Effector CD4-positive, alpha-beta T cell (primary cell): ENCODE results near the gene M1AP.
"Not testable (repeated sequence)": the region's sequence is repeated elsewhere in the genome, so short reads cannot be mapped to it uniquely, and the experiment has no call there.

ENCODE experiments used
- DNase-seq: peaks from one replicate; pipeline ENCODE4 v3.0.0-alpha.2; 2020

The M1AP gene

DNA sequence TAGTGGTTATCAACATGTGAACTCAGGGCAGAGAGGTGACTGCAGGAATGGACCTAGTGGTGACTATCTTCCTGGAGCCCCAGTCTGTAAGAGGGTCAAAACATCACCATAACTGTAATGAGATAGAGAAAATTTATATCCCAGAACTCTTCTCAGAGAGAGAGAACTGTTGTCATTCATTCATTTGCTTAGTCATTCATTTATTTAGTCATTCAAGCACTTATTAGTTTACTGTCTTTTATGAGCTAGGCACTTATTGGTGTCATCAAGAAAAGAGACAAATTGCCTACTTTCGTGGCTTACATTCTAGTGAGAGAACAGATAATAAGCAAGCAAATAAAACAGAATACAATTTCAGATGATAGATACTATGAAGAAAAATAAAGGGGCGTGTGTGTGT lies 59.5 kb downstream of the M1AP start:
- no peak for DNase-seq

DNA sequence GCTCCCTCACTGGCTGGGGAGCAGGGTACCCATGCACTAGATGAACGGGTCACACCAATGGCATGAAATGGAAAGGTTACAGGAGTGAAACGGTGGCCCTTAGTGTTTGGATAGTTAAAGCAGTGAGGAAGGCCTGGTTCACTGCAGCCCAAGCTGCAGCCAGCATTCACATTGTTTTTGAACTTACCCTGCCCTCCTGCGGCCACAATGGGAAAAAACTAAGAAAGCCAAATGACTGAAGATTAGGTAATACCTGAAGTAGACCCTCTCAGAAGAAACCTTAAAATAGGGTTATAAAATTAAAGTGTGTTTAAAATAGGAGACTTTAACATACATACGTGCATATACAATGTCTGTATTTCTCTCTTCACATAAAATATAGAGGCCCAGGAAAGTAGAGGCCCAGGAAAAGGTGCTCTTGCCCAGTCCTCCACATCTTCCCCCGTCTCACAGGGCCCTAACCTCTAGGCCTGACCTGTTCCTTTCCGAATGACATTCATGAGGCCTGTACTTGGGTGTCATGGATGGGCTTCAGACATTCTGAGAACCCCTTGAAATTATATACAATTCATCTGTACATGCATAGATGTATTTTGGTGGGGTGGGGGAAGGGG lies 60.4 kb downstream of the M1AP start:
- peak; percentile 43 for DNase-seq

DNA sequence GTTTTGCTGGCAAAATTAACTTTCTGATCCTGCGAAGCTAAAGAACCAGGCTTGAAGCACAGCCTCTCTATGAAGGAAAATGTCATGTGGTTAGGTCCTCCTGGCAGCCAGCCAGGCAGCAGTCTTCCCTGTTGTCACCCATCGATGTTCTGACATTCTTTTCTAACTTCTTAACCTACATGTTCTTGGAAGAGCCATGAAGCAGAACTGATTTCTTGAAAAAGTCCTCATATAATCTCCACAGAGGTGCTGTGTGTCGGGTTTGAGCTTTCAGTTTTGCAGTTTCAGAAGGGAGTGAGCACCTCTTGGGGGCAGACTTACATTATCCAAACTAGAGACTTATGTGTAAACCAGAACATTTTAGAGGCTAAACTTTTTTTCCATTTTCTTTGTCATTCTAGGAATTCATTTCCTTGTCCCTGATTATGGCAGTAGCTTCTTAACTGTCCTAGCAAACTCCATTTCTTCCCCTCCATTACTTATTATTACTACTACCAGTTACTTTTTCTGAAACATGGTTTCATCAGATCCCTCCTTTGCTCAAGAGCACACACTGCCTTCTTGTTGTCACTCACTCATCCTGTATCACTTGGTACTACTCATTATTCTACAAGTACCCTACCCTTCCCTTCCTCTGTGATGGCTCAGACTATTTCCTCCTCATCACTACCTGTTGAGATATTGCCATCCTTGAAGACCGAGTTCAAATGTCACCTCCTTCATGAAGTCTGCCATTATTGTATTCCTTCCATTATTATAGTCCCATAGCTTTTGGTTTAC lies 62.5 kb downstream of the M1AP start:
- no peak for DNase-seq

DNA sequence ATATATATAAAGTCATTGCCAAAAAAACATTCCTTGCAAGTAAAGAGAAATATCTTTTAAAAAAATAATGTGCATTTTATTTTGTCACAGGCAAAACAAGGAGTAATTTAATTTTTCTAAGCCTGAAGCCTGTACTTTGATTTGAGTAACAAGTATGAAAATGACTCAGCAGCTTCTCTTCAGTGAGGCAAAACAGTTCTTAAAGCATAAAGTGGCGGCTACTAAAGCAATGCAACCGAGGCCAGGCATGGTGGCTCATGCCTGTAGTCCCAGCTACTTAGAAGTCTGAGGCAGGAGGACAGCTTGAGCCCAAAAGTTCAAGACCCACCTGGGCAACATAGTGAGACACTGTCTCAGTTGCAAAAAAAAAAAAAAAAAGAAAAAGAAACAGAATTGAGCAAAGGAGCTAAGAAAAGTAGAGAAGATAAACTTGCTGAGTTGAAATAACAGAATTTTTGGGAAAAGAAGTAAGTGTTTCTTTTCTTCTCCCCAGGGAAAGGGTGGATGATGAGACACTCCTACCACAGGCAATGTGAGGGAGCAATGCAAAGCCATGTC lies 64.0 kb downstream of the M1AP start:
- no peak for DNase-seq

DNA sequence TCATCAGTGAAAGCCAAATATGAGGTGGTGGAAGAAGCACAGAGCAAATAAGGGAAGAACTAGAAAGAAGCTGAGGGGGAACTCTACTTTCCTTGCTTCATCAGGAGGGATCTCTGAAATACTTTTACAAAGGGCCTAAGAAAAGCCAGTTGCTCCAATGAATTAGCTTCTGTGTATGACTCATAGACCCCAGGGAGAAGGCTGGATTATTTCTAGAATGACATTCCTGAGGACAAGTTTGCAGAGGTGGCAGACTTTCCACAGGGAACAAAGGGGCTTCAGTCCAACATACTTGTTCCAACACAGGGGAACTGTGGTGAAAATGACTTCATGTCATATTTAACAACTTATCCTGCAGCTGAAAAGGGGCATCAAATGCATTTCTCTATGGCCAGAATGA lies 64.6 kb downstream of the M1AP start:
- DNase-seq: no peak

DNA sequence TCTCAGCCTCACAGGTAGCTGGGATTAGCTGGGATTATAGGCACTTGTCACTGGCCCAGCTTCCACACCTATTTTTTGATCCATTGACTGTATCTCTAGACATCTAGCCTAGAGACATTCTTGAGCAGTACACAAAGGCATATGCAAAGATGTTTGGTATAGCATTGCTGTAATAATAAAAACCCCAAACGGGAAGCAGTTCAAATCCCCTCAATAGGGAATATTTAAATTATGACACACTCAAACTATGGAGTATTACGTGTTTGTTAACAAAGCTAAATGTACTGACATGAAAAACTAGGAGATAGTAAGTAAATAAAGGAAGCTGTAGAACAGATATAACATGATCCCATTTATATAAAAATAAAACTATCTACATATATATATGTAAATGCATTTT lies 65.9 kb downstream of the M1AP start:
- no peak for DNase-seq

DNA sequence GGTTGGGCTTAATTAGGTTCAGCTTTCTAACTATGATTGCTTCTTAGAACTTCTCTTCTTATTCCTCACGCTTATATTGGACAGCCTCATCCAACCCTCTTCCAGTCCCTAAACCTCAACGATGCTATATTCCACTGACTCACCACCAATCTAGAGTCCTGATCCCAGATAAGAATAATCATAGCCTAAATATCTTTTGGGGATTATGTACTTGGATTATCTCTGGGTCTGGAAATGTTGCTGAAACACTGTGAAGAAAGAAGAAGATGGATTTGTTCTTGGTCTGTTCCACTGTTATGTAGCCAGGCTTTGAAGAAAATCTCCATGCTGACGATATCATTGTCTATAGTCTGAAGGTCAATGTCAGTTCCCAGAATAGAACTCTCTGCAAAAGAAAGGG lies 66.7 kb downstream of the M1AP start:
- DNase-seq: no peak

DNA sequence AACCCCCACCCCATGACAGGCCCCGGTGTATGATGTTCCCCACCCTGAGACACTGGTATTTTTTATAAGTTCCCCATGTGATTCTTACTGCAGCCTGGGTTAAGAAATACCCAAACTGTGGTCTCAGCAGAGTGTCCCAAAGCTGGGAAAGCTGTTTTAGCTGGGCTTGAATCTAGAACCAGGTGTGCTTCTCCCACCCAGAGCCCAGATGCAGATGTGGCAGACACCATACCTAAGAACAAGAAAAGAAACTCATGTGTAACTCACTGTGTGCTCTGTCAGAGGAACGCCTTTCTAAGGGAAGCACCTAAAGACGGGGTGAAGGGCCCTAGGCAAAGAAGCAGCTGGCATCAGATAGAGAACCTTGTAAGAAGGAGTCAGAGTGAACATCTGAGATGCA lies 69.7 kb downstream of the M1AP start:
- DNase-seq: no peak

DNA sequence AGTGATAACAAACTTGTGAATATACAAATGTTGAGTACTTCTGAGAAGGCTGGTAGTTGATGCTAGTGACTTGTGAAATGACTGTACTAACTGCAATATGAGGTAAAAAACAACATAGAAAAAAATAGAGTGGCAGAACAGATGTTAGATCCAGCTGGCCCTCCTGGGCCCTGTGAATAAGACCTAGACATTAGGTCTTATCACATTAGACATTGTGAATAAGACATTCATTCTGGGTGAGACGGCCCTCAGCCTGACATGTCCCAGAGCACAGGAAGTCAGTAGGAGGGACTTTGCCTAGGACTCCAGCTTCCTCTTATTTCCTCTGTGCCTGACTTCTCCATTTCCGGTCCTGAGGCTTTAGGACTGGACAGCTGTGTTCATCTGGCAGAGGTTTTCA lies 70.7 kb downstream of the M1AP start:
- DNase-seq: no peak

DNA sequence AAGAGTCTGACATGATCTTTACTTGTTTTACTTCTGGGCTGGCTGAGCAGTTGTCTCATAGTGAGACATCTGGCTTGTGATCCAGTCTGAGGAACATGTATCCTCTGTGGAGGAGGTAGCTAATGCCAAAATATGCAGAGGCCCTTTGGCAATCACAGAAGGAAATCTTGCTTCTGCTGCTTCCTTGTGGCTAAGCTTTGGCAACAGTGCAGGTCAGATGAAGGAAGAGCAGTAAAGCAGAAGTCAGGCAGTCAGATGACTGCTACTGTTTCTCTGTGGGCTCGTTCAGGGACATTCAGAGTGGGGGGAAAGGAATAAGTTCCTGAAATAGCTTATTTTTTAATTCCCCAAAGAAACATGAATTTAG lies 71.3 kb downstream of the M1AP start:
- no peak for DNase-seq

DNA sequence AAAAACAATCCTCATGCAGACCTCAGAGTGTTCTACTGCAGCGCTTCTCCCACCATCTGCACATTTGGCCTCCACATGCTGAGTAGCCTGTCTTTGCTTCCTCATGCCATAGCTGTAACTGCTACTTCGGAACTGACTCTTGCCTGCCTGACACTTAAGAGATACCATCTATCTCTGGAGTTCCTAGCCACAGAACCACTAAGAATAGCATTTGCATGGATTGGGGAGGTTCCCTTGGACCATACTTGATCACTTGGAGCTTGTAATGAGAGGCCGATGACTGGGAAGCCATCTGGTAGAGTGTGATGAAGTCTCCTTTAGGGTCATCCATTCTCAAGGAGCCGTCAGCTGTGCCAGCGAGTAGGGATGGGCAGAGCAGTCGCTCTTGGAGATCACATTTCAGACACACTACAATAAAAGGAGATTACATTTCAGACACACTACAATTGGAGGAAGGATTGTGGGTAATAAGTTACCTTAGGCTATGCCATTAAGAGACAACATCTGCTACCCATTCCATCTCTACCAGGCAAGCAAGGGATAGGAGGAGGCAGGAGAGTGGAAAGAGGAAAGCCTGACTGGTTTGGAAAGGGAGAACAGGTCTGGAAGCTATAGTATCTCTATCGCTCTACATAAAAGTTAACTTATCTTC lies 71.8 kb downstream of the M1AP start:
- DNase-seq: no peak

DNA sequence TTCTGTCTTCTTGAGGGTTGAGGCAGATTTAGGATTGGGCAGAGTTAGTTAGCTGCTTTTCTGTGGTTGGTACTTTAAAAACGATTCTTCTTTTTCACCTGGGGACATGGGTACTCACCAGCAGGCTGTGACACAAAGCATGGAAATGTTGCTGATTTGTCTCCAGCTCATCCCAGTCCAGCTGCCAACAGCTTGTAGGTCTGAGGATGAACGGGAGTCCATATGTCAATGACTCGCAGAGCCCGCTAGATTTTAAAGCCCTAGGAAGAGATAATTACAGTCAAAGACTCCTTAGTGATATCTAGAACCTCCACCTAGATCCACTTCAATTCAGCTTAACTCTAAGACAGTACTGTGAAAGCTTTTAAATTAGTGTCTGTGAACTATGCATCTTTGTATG lies 72.8 kb downstream of the M1AP start:
- DNase-seq: no peak

DNA sequence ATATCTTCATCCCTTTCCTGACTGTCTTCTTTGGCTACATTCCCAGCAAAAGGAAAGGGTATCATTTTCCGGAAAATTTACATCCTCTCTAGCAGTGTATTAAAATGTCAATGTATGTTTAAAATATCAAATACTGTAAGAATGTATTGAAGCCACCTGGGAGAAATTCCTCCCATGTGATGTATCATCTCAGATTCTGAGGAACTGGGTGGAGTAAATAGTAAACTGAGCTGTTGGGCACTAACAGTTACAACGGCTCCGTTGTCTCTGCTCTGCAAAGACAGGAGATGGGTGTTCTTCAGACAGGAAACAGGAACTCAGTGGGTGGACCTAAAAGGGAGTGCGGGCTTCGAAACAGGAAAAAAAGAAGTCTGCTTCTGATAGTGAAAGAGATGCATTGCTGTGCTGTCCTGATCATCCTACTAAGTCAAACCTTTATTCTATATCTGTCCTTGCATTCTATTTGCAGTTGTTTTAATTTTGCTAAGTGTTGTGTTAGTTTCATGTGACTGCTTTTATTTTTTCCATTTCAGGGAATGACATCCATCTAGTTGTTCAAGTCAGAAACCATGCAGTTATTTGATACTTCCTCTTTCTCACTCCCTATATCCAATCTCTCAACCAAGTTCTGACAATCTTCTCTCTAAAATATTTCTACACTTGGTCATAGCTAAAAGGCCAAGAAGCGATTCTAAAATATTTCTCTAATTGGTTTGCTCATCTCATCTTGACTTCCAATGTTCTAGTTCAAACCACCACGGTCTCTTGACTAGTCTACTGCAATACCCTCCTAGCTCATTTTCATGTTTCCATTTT lies 74.2 kb downstream of the M1AP start:
- no peak for DNase-seq

DNA sequence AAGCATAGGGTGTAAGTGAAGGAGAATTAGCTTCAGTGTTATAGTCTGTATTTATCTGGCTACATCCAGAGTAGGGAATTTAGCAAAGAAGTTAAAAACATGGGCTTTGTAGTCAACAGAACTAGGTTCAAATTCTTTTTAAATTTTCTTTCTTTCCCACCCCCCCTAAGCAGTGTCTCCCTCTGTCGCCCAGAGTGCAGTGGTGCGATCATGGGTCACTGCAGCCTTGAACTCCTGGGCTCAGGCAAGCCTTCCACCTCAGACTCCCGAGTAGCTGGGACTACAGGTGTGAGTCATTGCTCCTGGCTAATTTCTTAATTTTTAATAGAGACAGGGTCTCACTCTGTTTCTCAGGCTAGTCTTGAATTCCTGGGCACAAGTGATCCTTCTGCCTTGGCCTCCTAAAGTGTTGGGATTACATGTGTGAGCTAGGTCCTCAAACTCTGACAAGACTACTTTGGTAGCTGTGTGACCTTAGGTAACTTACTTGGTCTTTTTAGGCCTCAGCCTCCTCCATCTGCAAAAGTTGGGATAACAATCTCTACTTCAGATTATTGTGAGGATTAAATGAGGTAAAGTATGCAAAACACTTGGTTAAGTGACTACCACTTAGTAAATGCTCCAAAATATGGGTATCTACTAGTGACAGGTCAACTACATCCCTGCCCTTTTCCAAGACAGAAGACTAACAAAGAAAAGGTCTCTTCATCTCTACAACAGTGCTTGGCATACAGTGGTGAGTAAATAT lies 75.8 kb downstream of the M1AP start:
- DNase-seq: no peak

DNA sequence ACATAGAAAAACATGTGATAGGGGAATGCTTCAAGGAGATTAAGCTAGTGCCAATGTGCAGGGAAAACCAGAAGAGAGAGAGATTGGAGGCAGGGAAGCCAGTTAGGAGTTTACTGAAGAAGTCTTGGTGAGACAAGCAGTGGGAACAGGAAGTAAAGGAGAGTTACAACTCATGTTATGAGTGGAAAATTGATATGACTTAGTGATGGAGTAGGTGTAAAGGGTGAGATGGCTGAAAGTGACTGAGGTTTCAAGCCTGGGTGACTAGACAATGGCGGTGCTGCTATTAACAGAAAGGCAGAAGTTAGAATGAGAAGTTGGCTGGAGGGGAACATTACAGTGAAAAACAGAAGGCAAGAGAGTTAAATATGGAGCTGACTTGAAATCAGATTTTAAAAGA lies 77.1 kb downstream of the M1AP start:
- no peak for DNase-seq

DNA sequence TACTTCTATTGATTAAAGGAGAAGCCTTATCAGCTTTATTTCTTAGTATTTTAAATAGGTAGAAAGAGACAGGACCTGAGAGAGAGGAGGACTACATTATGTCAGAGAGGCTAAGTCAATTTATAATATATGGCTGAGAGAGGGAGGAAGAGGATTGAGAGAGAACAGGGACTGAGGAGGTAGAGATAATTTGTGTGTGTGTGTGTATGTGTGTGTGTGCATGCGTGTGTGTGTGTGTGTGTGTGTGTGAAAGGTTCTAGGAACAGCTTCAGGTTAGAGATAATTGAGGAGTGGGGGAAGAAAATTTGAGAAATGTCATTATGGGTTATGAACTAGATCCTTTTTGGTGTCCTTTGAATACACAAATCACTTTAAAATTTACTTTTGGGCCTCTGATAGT lies 78.4 kb downstream of the M1AP start:
- DNase-seq: no peak

DNA sequence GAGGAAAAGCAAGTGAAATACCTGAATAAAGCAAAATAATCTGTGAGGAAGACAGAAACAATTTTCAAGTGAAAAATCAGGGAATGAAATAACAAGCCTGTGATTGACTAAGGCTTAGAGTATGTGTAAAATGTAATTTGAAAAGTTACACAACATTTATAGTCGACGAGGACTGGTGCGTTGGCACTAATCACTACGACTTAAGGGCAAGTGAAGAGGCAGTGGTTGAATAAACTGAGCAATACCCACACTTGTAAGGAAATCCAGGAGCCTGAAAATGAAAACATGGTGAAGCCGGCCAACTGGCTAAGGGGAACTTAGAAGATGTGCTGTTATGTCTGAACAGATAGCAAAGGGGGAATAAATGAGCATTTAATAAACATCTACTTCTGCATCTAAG lies 80.2 kb downstream of the M1AP start:
- DNase-seq: no peak

DNA sequence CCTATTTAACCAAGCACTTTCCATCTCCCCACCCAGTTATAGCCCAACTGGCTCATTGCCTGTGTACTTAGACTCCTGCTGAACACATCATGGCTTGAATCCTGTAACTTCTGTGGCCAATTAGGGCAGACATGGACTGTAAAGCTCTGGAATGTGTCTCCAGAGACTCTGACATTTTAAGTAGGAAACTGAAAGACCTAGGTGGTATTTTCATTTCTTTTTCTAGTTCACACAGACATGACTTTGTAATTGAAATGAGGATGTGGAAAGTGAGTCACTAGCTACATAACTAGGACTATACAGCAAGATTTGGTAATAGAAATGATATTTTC lies 81.4 kb downstream of the M1AP start:
- no peak for DNase-seq

DNA sequence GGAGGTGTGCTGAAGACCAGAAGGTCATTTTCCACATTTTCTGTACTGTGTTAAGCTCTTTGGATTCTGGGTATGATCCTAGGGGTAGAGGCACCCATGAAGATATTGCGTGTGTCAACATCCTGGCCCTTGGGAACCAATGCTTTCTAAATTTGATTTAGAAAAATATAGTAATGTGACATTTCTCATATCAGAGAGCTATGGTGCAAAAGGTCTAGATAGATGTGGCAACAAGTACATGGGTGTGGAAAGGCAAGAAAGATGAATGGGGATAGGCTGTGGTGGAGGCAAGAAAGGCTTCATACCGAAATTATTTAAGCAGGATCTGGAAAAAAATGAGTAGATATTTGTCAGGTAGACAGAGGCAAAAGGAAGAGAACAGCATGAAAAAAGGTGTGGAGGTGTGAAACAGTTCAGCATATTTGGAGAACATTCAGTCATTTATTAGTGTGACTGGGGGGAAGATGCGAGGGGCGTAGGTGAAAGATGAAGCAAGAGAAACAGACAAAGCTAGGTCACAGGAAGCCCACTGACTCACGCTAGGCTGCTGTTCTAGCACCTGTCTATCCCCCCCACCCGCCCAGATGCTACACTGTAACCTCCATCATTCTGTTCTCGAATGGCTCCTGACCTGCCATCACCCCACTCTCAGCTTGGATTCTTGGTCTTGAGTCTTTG lies 81.9 kb downstream of the M1AP start:
- DNase-seq: no peak

DNA sequence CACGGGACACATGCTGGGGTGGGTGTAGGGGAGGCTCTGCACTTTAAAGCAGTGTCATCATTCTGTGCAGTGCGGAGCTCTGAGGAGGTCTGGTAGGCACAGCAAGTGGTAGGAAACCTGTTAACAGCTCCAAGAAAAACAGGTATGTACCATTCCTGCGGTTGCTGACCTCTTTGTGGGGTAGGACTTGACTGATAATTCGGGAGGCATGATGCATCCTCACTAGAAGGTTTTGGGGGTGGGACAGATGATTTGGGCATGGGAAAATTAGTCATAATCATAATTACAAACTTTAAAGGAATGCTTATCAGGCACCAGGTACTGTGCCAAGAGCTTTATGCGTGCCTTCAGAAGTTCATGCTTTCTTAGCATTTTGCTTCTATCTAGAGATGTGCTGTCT lies 83.9 kb downstream of the M1AP start:
- DNase-seq: no peak

DNA sequence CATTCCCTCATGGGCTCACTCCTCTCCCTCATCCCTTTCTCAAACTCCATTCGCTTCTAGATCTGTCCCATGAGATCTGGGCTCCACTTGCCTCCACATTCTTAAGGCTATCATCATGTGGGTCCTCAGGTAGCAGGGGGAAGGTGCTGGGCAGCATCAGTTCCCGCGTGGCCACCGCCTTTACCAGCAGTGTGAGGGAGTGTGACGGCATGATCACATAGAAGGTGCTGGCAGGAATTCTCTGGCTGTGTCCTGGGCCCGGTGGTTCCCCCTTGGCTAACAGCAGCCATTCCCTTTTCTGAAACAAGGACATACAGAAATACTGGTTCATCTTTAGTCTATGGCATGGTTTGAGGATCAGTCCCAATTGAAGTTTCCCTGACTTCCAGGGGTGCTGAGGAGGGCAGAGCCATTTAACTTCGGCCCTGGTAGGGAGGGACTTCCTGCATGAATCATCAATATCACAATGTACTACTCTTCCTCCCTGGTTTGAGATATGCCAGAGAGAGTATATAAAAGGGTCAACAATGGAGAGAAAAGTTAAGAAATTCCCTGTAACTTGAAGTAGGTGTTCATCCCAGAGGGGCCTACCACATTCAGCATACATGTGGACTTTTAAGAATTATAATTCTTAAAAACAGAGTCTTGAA lies 85.9 kb downstream of the M1AP start:
- no peak for DNase-seq

DNA sequence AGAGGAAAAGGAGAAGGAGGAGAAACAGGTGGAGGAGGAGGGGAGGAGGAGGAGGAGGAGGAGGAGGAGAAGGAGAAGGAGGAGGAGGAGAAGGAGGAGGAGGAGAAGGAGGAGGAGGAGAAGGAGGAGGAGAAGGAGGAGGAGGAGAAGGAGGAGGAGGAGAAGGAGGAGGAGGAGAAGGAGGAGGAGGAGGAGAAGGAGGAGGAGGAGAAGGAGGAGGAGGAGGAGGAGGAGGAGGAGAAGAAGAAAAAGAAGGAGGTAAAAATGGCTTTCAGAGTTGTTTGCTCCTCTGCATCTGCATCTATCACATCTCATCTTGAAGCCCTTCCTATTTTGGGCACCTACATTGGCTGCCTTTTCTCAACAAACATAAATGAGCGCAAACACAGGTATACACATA lies 87.1 kb downstream of the M1AP start:
- DNase-seq: not testable (repeated sequence)
